ENCODE data around the gene ICA1.

The ICA1 gene

GRCh38 chr7:8197994-8198698 lies 63.8 kb downstream of the ICA1 start:
- no peak for DNase-seq

DNA sequence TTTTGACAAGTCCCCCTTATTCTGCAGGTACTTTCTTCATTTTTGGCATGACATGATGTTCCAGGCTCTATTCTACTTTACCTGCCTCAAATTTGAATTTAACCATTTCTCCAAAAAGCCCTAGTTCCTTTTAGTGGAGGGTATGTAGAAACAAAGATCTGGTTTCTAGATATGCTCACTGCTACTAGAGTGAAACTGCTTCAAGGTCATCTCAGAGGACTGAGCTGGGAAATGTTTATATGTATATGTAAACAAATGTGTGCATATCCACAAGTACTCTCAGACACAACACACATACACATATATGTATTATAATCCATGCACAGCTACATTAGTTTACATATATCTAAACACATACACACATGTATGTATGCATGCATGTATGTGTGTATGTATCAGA lies 69.1 kb downstream of the ICA1 start:
- DNase-seq: no peak

DNA sequence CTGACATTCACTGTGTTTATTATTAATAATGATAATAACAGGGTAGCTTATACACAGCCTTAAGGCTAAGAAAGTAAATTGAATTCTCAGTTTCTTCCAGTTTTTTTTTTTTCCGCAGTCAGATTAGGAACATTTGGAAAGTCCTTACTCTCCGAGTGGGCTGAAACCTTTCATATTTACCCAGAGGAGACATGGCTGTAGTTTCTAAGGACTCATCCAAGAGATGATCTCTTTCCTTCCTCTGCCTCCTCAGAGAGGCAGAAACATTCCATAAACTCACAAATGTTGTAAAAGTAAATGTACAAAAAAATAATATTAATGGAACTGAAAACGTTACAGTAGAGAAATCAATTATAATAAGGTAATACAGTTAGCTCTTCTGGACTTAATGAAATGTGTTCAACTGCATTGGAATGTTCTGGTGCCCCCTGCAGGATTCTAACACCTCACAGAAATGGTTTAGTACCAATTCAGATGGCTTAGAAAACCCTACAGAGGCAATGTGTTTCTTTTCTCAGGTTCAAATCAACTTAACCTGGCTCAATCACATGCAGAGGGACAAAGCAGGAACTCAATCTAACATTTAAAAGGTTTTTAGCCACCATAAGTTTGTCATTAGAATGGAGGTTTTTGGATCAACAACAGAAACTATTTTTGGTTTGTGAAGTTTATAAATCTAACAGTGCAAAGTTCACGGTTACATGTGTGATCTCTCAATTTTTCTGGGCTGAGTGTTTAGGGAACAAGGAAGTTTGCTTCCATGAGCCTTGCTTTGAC lies 71.7 kb downstream of the ICA1 start:
- DNase-seq: peak; percentile 40

- no peak for DNase-seq
Observed at GRCh38 chr7:8189625-8190024, 72.3 kb downstream of the ICA1 start.

- no peak for DNase-seq
Observed at GRCh38 chr7:8185926-8186683, 75.9 kb downstream of the ICA1 start.

DNA sequence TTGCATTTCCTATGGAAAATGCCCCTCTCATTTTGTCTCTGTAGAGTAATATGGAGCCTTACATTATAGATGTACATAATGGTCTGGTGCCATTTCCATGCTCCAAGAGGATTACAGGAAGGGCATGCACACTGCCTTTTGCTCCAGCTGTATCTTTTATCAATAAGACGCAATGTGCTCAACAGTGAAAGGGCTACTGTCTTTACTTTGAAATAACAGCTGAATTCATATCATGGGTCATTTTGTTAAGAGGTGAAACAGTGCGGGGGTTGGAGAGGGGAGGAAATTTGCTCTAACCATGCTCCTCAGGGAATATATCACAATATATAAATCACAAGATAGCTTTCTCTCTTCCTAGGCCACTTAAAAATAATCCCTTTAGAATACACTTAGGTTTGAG lies 77.7 kb downstream of the ICA1 start:
- DNase-seq: peak; percentile 52

GRCh38 chr7:8179486-8179885 lies 82.5 kb downstream of the ICA1 start:
- no peak for DNase-seq

GRCh38 chr7:8178353-8178752 lies 83.6 kb downstream of the ICA1 start:
- no peak for DNase-seq

DNA sequence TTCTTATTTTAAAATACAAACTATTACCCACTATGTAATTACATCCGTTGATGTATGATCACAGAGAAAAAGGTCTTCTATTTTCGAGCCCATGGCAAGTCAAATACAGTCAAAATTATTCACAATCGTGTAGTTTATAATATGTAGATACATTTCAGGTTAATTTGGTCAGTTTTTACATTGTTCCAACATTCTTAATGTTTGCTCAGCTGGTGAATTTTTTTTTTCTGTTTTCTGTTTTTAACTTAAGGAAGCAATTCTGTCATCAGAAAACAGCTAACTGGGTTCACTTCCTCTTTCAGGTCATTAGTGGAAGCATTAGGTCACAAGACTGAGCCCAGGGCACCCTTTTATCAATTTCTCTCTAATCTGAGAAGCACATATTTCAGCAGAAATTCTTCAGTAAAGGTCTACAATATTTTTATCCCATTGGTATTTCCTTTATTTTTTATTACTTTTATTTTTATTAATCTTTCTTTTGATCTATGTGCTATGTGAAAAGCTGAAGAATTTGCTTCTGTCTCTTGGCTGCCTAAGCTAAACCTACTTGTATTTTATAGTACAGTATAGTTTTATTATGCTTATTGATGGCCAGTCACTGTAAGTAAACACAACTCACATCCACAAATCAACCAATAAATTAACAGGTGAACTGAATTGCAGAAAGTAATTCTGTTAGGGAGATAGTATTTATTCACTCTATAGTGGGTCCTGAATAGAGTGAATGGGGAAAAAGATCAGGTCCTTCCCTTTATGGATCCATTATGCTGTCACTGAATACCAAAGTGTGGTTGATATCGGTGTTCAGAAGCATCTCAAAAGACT lies 84.6 kb downstream of the ICA1 start:
- no peak for DNase-seq

DNA sequence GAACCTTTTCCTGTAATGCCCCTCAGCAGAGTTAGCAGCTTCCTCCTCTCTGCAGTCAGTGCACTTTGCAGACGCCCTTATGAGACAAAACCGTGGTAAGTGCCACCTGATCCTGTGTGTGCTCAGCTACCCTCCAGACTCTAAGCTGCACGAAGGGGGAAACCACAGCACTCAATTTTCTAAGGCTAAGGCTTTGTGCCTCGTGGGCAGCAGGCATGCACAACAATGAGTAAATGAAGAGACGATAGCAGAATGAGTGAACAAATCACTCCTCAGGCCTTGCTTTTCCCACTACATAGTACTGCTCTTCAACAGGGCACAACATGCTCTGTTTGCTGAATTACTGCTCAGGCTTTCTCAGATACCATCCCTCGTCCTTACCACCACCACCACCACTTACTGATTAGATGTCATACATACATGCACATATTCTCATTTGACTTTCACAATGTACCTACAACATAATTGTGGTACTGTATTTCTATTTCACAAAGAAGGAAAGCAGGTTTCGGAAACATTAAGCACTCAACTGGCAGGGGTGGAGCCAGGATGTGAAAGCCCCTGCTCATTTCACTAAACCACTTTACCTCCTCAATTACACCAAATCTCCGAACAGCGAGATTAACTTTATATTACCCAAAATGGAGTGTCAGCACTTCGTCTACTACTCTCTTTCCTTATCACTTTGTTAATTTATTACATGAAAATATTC lies 85.4 kb downstream of the ICA1 start:
- peak; percentile 11 for DNase-seq

GRCh38 chr7:8175929-8176369 lies 86.0 kb downstream of the ICA1 start:
- no peak for DNase-seq

DNA sequence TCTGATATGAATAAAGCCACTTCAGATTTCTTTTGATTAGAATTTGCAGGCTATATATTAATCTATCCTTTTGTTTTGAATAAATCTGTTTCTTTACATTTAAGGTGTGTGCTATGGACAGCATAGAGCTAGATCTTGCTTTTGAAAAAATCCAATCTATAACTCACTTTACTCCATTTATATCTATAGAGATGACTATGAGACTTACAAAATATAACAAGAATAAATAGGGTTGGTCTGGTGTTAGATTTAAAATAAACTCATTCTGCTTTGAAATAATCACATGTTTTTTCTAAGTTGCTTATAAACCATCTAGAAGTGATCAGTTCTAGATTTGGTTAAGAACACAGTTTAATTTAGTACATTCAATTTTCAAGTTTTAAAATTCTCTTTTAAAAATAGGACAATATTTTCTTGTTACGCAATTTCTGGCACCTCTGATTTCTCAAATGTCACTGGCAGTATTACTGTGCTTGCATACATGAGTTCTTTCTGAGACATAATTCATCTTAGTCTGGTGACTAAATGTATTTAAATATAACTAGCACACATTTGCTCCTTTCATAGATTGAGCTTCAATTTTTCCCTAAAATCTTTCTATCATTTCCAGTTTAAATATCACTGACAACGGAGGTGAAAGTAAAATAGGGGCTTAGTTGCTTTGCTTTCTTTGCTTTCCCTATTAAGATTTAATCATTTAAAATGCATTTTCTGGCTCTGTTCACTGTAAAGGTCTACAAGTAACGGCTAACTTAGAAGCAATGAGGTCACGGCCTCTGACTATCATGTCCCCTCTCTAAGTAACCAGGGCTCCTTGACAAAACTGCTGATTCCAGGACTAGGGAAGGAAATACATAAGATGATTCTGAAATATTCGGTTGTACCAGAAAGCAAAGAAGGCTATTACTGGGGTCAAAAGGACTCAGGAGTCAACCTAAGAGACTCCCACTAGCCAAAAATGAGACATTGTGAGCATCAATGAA lies 89.3 kb downstream of the ICA1 start:
- no peak for DNase-seq

GRCh38 chr7:8169171-8169570 lies 92.8 kb downstream of the ICA1 start:
- no peak for DNase-seq

GRCh38 chr7:8168336-8168735 lies 93.6 kb downstream of the ICA1 start:
- DNase-seq: no peak

GRCh38 chr7:8165150-8165549 lies 96.8 kb downstream of the ICA1 start:
- DNase-seq: no peak

DNA sequence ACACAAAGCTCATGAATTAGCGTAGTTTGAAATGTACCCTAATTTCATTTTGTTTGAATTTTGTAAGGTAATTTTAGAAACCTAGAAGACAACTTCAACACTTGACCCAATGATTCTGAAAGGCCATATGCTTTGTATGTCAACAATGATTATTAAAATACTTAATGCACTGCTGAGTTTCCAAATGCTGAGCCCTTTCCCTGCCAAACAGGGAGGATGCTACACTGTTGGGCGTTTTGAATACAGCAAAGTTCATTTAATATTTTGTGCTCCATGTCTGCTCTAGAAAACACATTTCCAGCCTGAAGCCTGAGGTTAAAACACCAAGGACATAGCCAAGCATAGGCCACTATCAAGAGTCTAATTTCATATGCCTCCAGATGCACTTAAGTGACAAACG lies 99.8 kb downstream of the ICA1 start:
- no peak for DNase-seq

- no peak for DNase-seq
Observed at GRCh38 chr7:8161364-8161828, 100.6 kb downstream of the ICA1 start.

- no peak for DNase-seq
Observed at GRCh38 chr7:8160779-8161345, 101.1 kb downstream of the ICA1 start.

- no peak for DNase-seq
Observed at GRCh38 chr7:8160250-8160649, 101.7 kb downstream of the ICA1 start.

DNA sequence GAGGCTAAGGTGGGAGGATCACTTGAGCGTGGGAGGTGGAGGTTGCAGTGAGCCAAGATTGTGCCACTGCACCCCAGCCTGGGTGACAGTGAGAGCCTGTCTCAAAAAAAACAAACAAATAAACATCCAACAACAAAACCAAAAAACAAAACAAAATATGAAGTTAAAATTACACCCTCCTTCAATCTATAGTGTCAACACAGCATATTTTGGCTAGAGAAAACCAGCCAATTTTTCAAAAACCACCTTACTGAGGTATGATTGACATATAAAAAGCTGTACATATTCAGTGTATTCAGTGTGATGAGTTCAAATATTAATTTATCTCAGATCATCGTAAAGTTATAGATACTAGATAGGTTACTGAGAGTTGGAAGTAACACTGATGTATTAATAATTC lies 102.4 kb downstream of the ICA1 start:
- DNase-seq: no peak
